Measurements from ENCODE around the gene AOX1.
"Not testable (repeated sequence)": the region's sequence is repeated elsewhere in the genome, so short reads cannot be mapped to it uniquely, and the experiment has no call there.

AOX1 gene

DNA sequence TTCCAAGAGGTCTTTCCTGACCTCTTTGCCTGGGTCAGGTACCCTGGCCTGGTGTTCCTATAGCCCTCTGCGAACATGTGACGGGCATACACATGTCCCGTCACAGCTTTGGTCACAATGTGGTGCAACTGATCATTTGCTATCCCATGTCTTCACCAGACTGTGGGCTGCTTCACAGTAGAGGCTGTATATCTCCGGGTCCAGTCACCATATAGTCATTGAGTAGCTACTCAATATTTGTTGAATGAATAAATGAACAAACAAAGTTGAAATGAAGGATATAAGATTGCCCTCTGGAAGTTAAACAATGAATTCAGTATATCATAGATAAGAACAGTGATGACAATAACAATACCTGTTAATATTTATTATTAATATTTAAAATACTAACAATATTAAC lies 16.8 kb downstream of the AOX1 start:
- no peak overlapping the region for H3K27ac ChIP-seq (ENCODE audit: low read depth, low read length)

DNA sequence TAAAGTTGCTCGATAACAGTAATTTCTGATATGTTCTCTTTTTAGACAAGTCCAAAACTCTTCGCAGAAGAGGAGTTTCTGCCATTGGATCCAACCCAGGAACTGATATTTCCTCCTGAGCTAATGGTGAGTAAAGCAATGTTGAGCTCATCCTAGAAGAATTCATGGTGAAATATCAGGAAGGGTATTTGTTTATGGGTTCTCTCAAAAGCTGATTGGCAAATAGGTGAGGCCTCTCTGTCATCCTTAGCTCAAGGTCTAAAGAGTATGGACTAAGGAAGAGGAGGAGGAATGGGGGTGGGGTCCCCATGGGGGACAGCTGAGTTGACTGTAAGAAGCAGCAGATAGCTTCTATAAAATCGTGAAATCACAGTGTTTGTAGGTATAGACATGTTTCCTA lies 18.2 kb downstream of the AOX1 start:
- H3K27me3 ChIP-seq (ENCODE audit: control insufficient read depth, insufficient read depth, low read length), result no peaks in the 10 kb centered on the region
- no peaks in the 10 kb centered on the region for H3K4me1 ChIP-seq (ENCODE audit: control insufficient read depth, insufficient read depth, low read length)
- H3K4me3 ChIP-seq (ENCODE audit: low read depth, low read length), result no peak overlapping the region
- no peak overlapping the region for H3K27ac ChIP-seq (ENCODE audit: low read depth, low read length)
- no peaks in the 10 kb centered on the region for H3K36me3 ChIP-seq (ENCODE audit: control insufficient read depth, insufficient read depth, low read length)
- H3K9ac ChIP-seq (ENCODE audit: low read length), result no peak overlapping the region
- H3K9me3 ChIP-seq (ENCODE audit: control insufficient read depth, insufficient read depth, low read depth, low read length), result no peaks in the 10 kb centered on the region

More for the DNA sequence above, 16.8 kb downstream of the AOX1 start:
- H3K4me1 ChIP-seq (ENCODE audit: control insufficient read depth, insufficient read depth, low read length), result no peaks in the 10 kb centered on the region
- H3K36me3 ChIP-seq (ENCODE audit: control insufficient read depth, insufficient read depth, low read length), result no peaks in the 10 kb centered on the region
- H3K9ac ChIP-seq (ENCODE audit: low read length), result no peak overlapping the region
- H3K4me3 ChIP-seq (ENCODE audit: low read depth, low read length), result no peak overlapping the region
- H3K9me3 ChIP-seq (ENCODE audit: control insufficient read depth, insufficient read depth, low read depth, low read length), result no peaks in the 10 kb centered on the region
- no peaks in the 10 kb centered on the region for H3K27me3 ChIP-seq (ENCODE audit: control insufficient read depth, insufficient read depth, low read length)

DNA sequence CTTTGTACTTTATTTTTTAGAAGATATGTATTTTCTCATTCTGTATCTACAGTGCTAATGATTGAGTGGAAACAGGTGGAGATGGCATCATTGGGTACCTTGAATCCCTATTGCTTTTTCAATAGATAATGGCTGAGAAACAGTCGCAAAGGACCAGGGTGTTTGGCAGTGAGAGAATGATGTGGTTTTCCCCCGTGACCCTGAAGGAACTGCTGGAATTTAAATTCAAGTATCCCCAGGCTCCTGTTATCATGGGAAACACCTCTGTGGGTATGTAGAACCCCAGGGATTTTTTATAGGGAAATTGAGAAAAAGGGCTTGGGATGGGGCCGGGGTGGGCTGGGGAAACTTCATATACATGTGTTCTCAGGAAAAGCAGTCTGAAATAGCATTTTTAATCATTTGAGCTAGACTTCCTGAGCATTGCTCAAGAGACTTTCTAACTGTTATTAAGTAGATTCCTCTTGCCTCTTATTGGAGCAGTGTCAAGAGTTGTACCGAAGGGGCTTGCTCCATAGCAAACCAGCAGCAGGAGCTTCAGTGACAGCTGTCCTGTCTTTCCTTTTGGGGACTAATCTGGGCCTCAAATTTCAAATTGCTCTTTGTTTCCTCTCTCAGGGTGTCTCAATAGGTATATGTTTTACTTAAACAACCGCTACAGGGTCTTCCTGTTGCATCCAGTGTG lies 18.9 kb downstream of the AOX1 start:
- no peak overlapping the region for H3K27ac ChIP-seq (ENCODE audit: low read depth, low read length)
- no peaks in the 10 kb centered on the region for H3K4me1 ChIP-seq (ENCODE audit: control insufficient read depth, insufficient read depth, low read length)
- no peaks in the 10 kb centered on the region for H3K36me3 ChIP-seq (ENCODE audit: control insufficient read depth, insufficient read depth, low read length)
- no peaks in the 10 kb centered on the region for H3K9me3 ChIP-seq (ENCODE audit: control insufficient read depth, insufficient read depth, low read depth, low read length)
- H3K9ac ChIP-seq (ENCODE audit: low read length), result no peak overlapping the region
- H3K4me3 ChIP-seq (ENCODE audit: low read depth, low read length), result no peak overlapping the region
- no peaks in the 10 kb centered on the region for H3K27me3 ChIP-seq (ENCODE audit: control insufficient read depth, insufficient read depth, low read length)

DNA sequence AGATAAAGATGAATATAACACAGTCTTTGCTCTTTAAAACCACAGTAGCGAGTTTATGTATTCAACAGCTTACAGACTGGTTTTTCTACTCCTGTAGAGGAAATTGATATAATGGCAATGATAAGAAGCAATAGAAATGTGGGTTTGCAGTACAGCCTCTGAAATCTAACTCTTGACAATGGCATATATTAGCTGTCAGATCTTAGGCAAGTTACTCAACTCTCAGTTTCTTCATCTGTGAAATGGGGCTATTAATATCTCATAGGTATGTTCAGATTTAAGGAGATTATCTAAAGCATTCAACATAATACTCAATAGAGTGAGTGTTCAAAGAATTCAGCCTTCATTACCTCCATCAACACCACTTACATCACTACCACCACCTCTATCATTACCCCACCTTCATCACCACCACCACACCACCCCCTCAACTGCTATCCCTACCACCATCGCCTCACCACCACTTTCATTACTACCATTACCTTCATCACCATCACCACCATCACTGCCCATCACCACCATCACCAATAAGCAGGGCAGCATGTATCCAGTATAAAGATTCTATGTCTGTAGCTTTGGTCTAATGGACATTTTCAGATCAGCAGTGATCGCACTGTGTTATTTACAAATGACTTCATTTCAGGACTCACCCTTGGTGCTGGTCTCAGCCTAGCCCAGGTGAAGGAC lies 22.7 kb downstream of the AOX1 start:
- H3K9me3 ChIP-seq (ENCODE audit: control insufficient read depth, insufficient read depth, low read depth, low read length), result no peaks in the 10 kb centered on the region
- H3K9ac ChIP-seq (ENCODE audit: low read length), result no peak overlapping the region
- H3K36me3 ChIP-seq (ENCODE audit: control insufficient read depth, insufficient read depth, low read length), result no peaks in the 10 kb centered on the region
- H3K4me1 ChIP-seq (ENCODE audit: control insufficient read depth, insufficient read depth, low read length), result no peaks in the 10 kb centered on the region
- no peaks in the 10 kb centered on the region for H3K27me3 ChIP-seq (ENCODE audit: control insufficient read depth, insufficient read depth, low read length)
- no peak overlapping the region for H3K4me3 ChIP-seq (ENCODE audit: low read depth, low read length)
- H3K27ac ChIP-seq (ENCODE audit: low read depth, low read length), result no peak overlapping the region

DNA sequence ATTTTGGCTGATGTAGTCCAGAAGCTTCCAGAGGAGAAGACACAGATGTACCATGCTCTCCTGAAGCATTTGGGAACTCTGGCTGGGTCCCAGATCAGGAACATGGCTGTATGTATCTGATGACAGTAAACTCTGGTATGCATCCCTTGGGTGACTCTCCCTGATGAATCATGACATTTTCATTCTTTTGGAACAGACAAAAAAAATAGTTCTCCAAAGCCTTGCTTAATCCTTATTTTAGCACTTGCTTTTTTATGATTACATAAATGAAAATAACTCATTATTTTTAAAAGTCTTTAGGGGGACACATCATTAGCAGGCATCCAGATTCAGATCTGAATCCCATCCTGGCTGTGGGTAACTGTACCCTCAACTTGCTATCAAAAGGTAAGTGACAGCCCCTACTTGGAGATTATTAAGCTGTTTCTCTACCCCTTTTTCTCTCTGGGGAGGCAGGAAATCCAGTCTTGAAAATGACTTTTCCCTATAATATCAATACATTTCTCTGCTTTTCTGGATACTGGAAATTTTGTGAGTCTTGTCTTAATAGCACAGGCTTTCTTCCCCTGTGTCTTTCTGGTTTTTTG lies 23.3 kb downstream of the AOX1 start:
- Histone ChIP-seq H3K9me3 (ENCODE audit: control insufficient read depth, insufficient read depth, low read depth, low read length) (no peaks in the 10 kb centered on the region), H3K4me3 (ENCODE audit: low read depth, low read length) (no peak overlapping the region), H3K27me3 (ENCODE audit: control insufficient read depth, insufficient read depth, low read length) (no peaks in the 10 kb centered on the region), H3K36me3 (ENCODE audit: control insufficient read depth, insufficient read depth, low read length) (no peaks in the 10 kb centered on the region), H3K9ac (ENCODE audit: low read length) (no peak overlapping the region), H3K27ac (ENCODE audit: low read depth, low read length) (no peak overlapping the region), H3K4me1 (ENCODE audit: control insufficient read depth, insufficient read depth, low read length) (no peaks in the 10 kb centered on the region)

DNA sequence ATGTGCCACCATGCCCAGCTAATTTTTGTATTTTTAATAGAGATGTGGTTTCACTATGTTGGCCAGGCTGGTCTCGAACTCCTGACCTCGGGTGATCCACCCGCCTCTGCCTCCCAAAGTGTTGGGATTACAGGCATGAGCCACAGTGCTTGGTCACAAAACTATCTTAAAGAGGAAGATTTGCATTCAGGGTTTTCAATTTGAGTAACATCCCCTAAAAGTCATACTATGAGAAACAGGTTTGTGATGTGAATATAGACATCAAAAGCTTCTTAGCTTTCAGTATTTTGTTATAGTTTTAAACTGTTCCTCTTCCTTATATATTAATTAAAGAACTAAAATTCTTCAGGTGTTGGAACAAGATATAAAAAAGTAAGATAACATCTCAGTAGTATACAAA lies 24.4 kb downstream of the AOX1 start:
- not testable (repeated sequence) for H3K27me3 ChIP-seq (ENCODE audit: control insufficient read depth, insufficient read depth, low read length); H3K4me3 ChIP-seq (ENCODE audit: low read depth, low read length); H3K4me1 ChIP-seq (ENCODE audit: control insufficient read depth, insufficient read depth, low read length); H3K27ac ChIP-seq (ENCODE audit: low read depth, low read length); H3K9me3 ChIP-seq (ENCODE audit: control insufficient read depth, insufficient read depth, low read depth, low read length); H3K9ac ChIP-seq (ENCODE audit: low read length); H3K36me3 ChIP-seq (ENCODE audit: control insufficient read depth, insufficient read depth, low read length)

DNA sequence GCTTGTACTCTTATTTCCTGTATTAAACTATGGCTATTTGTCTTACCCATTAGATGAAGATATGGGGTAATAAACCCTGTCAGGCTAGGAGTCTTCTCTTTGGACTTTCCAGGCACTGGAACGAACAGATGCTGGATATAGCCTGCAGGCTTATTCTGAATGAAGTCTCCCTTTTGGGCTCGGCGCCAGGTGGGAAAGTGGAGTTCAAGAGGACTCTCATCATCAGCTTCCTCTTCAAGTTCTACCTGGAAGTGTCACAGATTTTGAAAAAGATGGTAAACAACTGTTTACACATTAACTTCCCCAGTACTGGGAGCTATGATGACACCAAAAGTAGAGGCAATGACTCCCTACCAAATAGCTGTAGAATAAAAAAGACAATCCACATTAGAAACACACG lies 27.9 kb downstream of the AOX1 start:
- Histone ChIP-seq H3K27ac (ENCODE audit: low read depth, low read length) (no peak overlapping the region), H3K9ac (ENCODE audit: low read length) (no peak overlapping the region), H3K27me3 (ENCODE audit: control insufficient read depth, insufficient read depth, low read length) (no peaks in the 10 kb centered on the region)

DNA sequence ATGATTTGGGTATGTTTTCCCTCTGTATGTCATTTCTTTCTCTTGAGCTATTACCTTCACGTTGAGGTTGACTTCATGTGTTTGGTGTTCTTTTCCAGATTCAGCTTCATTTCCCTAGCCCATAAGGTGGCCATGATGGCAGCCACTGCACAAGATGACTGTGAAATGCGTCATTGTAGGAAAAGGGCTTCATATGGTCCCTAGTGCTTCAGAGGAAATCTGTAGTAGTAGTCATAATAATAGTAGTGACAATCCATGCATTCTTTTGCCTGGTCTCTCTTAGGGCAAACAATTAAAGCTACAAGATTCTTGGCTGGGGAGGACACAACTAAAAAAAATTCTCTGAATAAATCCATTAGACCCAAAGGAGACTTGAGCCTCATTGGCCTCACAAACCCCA lies 28.4 kb downstream of the AOX1 start:
- Histone ChIP-seq H3K27ac (ENCODE audit: low read depth, low read length) (no peak overlapping the region), H3K9ac (ENCODE audit: low read length) (no peak overlapping the region), H3K4me1 (ENCODE audit: control insufficient read depth, insufficient read depth, low read length) (no peaks in the 10 kb centered on the region), H3K36me3 (ENCODE audit: control insufficient read depth, insufficient read depth, low read length) (no peaks in the 10 kb centered on the region), H3K9me3 (ENCODE audit: control insufficient read depth, insufficient read depth, low read depth, low read length) (no peaks in the 10 kb centered on the region), H3K4me3 (ENCODE audit: low read depth, low read length) (no peak overlapping the region), H3K27me3 (ENCODE audit: control insufficient read depth, insufficient read depth, low read length) (no peaks in the 10 kb centered on the region)

More for the DNA sequence above, 27.9 kb downstream of the AOX1 start:
- Histone ChIP-seq H3K4me3 (ENCODE audit: low read depth, low read length) (no peak overlapping the region), H3K4me1 (ENCODE audit: control insufficient read depth, insufficient read depth, low read length) (no peaks in the 10 kb centered on the region), H3K9me3 (ENCODE audit: control insufficient read depth, insufficient read depth, low read depth, low read length) (no peaks in the 10 kb centered on the region), H3K36me3 (ENCODE audit: control insufficient read depth, insufficient read depth, low read length) (no peaks in the 10 kb centered on the region)

DNA sequence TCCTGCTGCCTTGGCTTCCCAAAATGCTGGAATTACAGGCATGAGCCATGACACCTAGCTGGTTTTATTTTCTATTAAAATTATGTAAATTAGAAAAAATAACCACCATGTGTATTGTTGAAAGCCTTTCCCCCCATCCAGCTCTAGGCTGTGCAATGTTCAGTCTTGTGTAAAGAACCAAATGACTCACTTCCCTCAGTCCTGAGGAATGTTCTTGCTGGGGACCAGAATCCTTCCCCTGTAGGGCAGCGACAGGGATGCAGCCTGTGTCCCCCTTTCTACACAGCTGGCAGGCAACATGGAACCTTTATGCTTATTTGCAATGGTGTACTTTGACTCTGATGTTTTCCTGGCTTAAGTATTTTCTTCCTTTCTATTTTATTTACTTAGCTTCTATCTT lies 29.4 kb downstream of the AOX1 start:
- H3K27ac ChIP-seq (ENCODE audit: low read depth, low read length), result no peak overlapping the region
- no peaks in the 10 kb centered on the region for H3K4me1 ChIP-seq (ENCODE audit: control insufficient read depth, insufficient read depth, low read length)
- no peaks in the 10 kb centered on the region for H3K27me3 ChIP-seq (ENCODE audit: control insufficient read depth, insufficient read depth, low read length)
- no peaks in the 10 kb centered on the region for H3K9me3 ChIP-seq (ENCODE audit: control insufficient read depth, insufficient read depth, low read depth, low read length)
- no peak overlapping the region for H3K9ac ChIP-seq (ENCODE audit: low read length)
- H3K4me3 ChIP-seq (ENCODE audit: low read depth, low read length), result no peak overlapping the region
- H3K36me3 ChIP-seq (ENCODE audit: control insufficient read depth, insufficient read depth, low read length), result no peaks in the 10 kb centered on the region

DNA sequence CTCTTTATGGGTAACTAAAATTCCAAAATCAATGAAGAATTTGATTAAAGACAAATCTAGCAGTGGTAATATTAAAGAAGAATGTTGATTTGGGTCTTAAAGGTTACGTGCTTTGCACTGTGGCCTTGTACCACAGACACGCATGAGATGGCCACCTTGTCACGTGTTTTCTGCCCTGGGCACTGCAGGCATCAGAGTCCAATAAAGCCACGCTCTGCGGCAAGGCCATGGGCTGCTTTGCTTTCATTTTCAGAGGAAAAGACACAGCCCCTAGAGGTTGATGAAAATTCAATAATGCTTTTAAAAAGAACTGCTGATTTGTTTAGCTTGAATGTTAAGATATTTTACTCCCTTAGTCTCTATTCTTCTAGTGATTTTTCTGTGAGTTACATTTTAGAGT lies 30.4 kb downstream of the AOX1 start:
- Histone ChIP-seq H3K9ac (ENCODE audit: low read length) (no peak overlapping the region), H3K4me3 (ENCODE audit: low read depth, low read length) (no peak overlapping the region), H3K9me3 (ENCODE audit: control insufficient read depth, insufficient read depth, low read depth, low read length) (no peaks in the 10 kb centered on the region), H3K4me1 (ENCODE audit: control insufficient read depth, insufficient read depth, low read length) (no peaks in the 10 kb centered on the region), H3K27me3 (ENCODE audit: control insufficient read depth, insufficient read depth, low read length) (no peaks in the 10 kb centered on the region), H3K27ac (ENCODE audit: low read depth, low read length) (no peak overlapping the region), H3K36me3 (ENCODE audit: control insufficient read depth, insufficient read depth, low read length) (no peaks in the 10 kb centered on the region)

DNA sequence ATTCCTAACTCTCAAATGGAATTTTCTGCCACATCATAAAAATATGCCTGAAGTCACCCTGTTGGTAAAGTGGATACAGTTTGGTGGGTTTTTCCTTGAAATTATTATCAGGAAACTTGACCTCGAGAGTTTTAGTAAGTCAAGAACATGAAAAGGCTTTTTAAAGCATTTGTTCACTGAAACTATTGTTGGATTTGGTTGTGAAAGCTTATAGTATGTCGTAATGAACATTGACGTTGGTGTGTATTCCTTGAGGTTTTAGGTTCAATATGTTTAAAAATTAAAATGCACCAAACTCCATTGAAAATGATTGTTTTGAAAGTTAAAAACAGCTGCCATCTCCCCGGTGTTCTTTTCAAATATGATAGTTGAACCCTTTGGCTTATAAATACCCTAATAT lies 30.8 kb downstream of the AOX1 start:
- no peak overlapping the region for H3K9ac ChIP-seq (ENCODE audit: low read length)
- H3K36me3 ChIP-seq (ENCODE audit: control insufficient read depth, insufficient read depth, low read length), result no peaks in the 10 kb centered on the region

More for the DNA sequence above, 30.8 kb downstream of the AOX1 start:
- H3K4me1 ChIP-seq (ENCODE audit: control insufficient read depth, insufficient read depth, low read length), result no peaks in the 10 kb centered on the region
- H3K27ac ChIP-seq (ENCODE audit: low read depth, low read length), result no peak overlapping the region
- no peaks in the 10 kb centered on the region for H3K9me3 ChIP-seq (ENCODE audit: control insufficient read depth, insufficient read depth, low read depth, low read length)
- no peak overlapping the region for H3K4me3 ChIP-seq (ENCODE audit: low read depth, low read length)
- no peaks in the 10 kb centered on the region for H3K27me3 ChIP-seq (ENCODE audit: control insufficient read depth, insufficient read depth, low read length)
